Neural cell (in vitro differentiated cells): ENCODE measurements around the gene MRPS6. TPM values are rescaled to one million over a fixed set of nuclear protein-coding genes. Genes with fewer than 3 reads are reported as not detected.

Experiments used
- H2AFZ ChIP-seq: fragments of 200-600, 300-800 bp; sonication (generic), shearing (Covaris generic); 2 replicates; pipeline ENCODE4 v1.6.0; 2014; ENCODE audit warnings: low read depth, mild to moderate bottlenecking, antibody characterized with exemption, low read length, moderate library complexity
- H3F3A ChIP-seq: fragments of 200-600 bp; shearing (Covaris generic); 2 replicates; pipeline ENCODE4 v1.6.1; 2016; ENCODE audit warnings: mild to moderate bottlenecking, moderate library complexity, mixed read lengths, antibody characterized with exemption, low read length; ENCODE audit not compliant: insufficient read depth, poor library complexity, severe bottlenecking
- H3K27ac ChIP-seq: fragments of 200-600, 300-800 bp; sonication (generic), shearing (Covaris generic); 2 replicates; pipeline ENCODE4 v1.5.1; 2014; ENCODE audit warnings: mild to moderate bottlenecking, low read length, moderate library complexity
- H3K27me3 ChIP-seq: fragments of 300-800, 200-600 bp; sonication (generic), shearing (Covaris generic); 2 replicates; pipeline ENCODE4 v1.6.0; 2014; ENCODE audit warnings: mild to moderate bottlenecking, low read depth, low read length, moderate library complexity; ENCODE audit not compliant: insufficient read depth
- H3K36me3 ChIP-seq: fragments of 300-800, 200-600 bp; sonication (generic), shearing (Covaris generic); 2 replicates; pipeline ENCODE4 v1.5.1; 2014; ENCODE audit warnings: mild to moderate bottlenecking, antibody characterized with exemption, low read length, moderate library complexity; ENCODE audit not compliant: insufficient read depth
- H3K4me2 ChIP-seq: fragments of 300-800, 200-600 bp; sonication (generic), shearing (Covaris generic); 2 replicates; pipeline ENCODE4 v1.6.0; 2014; ENCODE audit warnings: mild to moderate bottlenecking, low read length
- H3K4me3 ChIP-seq: fragments of 300-800, 200-600 bp; sonication (generic), shearing (Covaris generic); 2 replicates; pipeline ENCODE4 v1.5.1; 2014; ENCODE audit warnings: mild to moderate bottlenecking, low read length, moderate library complexity
- H3K79me2 ChIP-seq: fragments of 200-600 bp; shearing (Covaris generic); replicated peaks from 2 replicates; pipeline ENCODE4 v1.6.0; 2014; ENCODE audit warnings: mild to moderate bottlenecking, low read length, moderate library complexity; ENCODE audit not compliant: insufficient read depth
- H3K9ac ChIP-seq: fragments of 300-800, 200-600 bp; sonication (generic), shearing (Covaris generic); 2 replicates; pipeline ENCODE4 v1.6.1; 2016; ENCODE audit warnings: mild to moderate bottlenecking, low read length, mixed read lengths
- H3K9me2 ChIP-seq: fragments of 200-600 bp; shearing (Covaris generic); 2 replicates; pipeline ENCODE4 v1.6.1; 2016; ENCODE audit warnings: mild to moderate bottlenecking, low read length, mixed read lengths; ENCODE audit not compliant: insufficient read depth
- H3K9me3 ChIP-seq: fragments of 200-600, 300-800 bp; sonication (generic), shearing (Covaris generic); 2 replicates; pipeline ENCODE4 v1.6.1; 2016; ENCODE audit warnings: mild to moderate bottlenecking, mixed run types, low read length, moderate library complexity, mixed read lengths
- H4K20me1 ChIP-seq: fragments of 200-600 bp; shearing (Covaris generic); 2 replicates; pipeline ENCODE4 v1.6.1; 2016; ENCODE audit warnings: mild to moderate bottlenecking, mixed run types; ENCODE audit not compliant: insufficient read depth
- EZH2 ChIP-seq: fragments of 200-600, 300-800 bp; shearing (Covaris generic), sonication (generic); IDR thresholded peaks from 2 replicates; pipeline ENCODE4 v1.6.1; 2014; ENCODE audit warnings: antibody characterized with exemption, low read length, borderline replicate concordance, mild to moderate bottlenecking; ENCODE audit not compliant: insufficient read depth, poor library complexity, severe bottlenecking
- MXI1 ChIP-seq: fragments of 450-650 bp; conservative IDR thresholded peaks from 2 replicates; pipeline ENCODE4 v1.6.1; 2014; ENCODE audit warnings: antibody characterized with exemption, mild to moderate bottlenecking; ENCODE audit not compliant: poor library complexity, severe bottlenecking
- polyA plus RNA-seq: library from polyadenylated mRNA; depleted of rRNA; stranded (reverse); fragments of >200 nt; gene quantifications from 2 replicates; pipeline ENCODE4 v1.2.3, GENCODE V29; 2014
- TF ChIP-seq, protein P1 (sequence below): IDR thresholded peaks from 2 replicates; pipeline ENCODE4 v1.6.1; 2012; ENCODE audit warnings: borderline replicate concordance
- TF ChIP-seq, protein P2 (sequence below): fragments of 450-650 bp; IDR thresholded peaks from 2 replicates; pipeline ENCODE4 v1.5.1; 2014; ENCODE audit warnings: antibody characterized with exemption, mild to moderate bottlenecking, moderate library complexity; ENCODE audit not compliant: poor library complexity, severe bottlenecking

MRPS6 gene
- polyA plus RNA-seq, 1 donor from 2014 or later, result 70.1 TPM

GRCh38 chr21:34097442-34097841 is 24.1 kb downstream of the MRPS6 start:
- no peaks in the 10 kb centered on the region for H4K20me1 ChIP-seq
- H3K27me3 ChIP-seq, result no peaks in the 10 kb centered on the region
- TF ChIP-seq, protein P1, sequence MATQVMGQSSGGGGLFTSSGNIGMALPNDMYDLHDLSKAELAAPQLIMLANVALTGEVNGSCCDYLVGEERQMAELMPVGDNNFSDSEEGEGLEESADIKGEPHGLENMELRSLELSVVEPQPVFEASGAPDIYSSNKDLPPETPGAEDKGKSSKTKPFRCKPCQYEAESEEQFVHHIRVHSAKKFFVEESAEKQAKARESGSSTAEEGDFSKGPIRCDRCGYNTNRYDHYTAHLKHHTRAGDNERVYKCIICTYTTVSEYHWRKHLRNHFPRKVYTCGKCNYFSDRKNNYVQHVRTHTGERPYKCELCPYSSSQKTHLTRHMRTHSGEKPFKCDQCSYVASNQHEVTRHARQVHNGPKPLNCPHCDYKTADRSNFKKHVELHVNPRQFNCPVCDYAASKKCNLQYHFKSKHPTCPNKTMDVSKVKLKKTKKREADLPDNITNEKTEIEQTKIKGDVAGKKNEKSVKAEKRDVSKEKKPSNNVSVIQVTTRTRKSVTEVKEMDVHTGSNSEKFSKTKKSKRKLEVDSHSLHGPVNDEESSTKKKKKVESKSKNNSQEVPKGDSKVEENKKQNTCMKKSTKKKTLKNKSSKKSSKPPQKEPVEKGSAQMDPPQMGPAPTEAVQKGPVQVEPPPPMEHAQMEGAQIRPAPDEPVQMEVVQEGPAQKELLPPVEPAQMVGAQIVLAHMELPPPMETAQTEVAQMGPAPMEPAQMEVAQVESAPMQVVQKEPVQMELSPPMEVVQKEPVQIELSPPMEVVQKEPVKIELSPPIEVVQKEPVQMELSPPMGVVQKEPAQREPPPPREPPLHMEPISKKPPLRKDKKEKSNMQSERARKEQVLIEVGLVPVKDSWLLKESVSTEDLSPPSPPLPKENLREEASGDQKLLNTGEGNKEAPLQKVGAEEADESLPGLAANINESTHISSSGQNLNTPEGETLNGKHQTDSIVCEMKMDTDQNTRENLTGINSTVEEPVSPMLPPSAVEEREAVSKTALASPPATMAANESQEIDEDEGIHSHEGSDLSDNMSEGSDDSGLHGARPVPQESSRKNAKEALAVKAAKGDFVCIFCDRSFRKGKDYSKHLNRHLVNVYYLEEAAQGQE, result no peak
- TF ChIP-seq MXI1 (no peak), EZH2 (no peak)
- H3K79me2 ChIP-seq, result peaks cover 51% of the 10 kb centered on the region
- no peak overlapping the region for H2AFZ ChIP-seq
- no peaks in the 10 kb centered on the region for H3F3A ChIP-seq
- no peak overlapping the region for H3K9ac ChIP-seq
- H3K27ac ChIP-seq, result no peak overlapping the region
- no peaks in the 10 kb centered on the region for H3K9me3 ChIP-seq
- H3K4me3 ChIP-seq, result no peak overlapping the region
- no peaks in the 10 kb centered on the region for H3K9me2 ChIP-seq
- H3K36me3 ChIP-seq, result peaks cover 4% of the 10 kb centered on the region
- no peak overlapping the region for H3K4me2 ChIP-seq

- H3K9me3 ChIP-seq, result no peaks in the 10 kb centered on the region
- H3K27me3 ChIP-seq, result no peaks in the 10 kb centered on the region
- no peaks in the 10 kb centered on the region for H3K9me2 ChIP-seq
- TF ChIP-seq, protein P1, result no peak
- TF ChIP-seq, protein P2, sequence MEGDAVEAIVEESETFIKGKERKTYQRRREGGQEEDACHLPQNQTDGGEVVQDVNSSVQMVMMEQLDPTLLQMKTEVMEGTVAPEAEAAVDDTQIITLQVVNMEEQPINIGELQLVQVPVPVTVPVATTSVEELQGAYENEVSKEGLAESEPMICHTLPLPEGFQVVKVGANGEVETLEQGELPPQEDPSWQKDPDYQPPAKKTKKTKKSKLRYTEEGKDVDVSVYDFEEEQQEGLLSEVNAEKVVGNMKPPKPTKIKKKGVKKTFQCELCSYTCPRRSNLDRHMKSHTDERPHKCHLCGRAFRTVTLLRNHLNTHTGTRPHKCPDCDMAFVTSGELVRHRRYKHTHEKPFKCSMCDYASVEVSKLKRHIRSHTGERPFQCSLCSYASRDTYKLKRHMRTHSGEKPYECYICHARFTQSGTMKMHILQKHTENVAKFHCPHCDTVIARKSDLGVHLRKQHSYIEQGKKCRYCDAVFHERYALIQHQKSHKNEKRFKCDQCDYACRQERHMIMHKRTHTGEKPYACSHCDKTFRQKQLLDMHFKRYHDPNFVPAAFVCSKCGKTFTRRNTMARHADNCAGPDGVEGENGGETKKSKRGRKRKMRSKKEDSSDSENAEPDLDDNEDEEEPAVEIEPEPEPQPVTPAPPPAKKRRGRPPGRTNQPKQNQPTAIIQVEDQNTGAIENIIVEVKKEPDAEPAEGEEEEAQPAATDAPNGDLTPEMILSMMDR, result no peak
- H3K27ac ChIP-seq, result no peak overlapping the region
- no peak overlapping the region for H3K9ac ChIP-seq
- H3K4me3 ChIP-seq, result no peak overlapping the region
- peaks cover 47% of the 10 kb centered on the region for H3K79me2 ChIP-seq
- no peak overlapping the region for H2AFZ ChIP-seq
- H3K36me3 ChIP-seq, result peaks cover 8% of the 10 kb centered on the region
- H3F3A ChIP-seq, result no peaks in the 10 kb centered on the region
- no peaks in the 10 kb centered on the region for H4K20me1 ChIP-seq
- no peak overlapping the region for H3K4me2 ChIP-seq
These were observed 27.0 kb downstream of the MRPS6 start for GRCh38 chr21:34100337-34100736.
